ENCODE results near the gene TMEM232.
A peak's percentile ranks its signal among the peaks of the same experiment; 100 is the strongest.
"Not testable (repeated sequence)": the region's sequence is repeated elsewhere in the genome, so short reads cannot be mapped to it uniquely, and the experiment has no call there.

TMEM232 gene

DNA sequence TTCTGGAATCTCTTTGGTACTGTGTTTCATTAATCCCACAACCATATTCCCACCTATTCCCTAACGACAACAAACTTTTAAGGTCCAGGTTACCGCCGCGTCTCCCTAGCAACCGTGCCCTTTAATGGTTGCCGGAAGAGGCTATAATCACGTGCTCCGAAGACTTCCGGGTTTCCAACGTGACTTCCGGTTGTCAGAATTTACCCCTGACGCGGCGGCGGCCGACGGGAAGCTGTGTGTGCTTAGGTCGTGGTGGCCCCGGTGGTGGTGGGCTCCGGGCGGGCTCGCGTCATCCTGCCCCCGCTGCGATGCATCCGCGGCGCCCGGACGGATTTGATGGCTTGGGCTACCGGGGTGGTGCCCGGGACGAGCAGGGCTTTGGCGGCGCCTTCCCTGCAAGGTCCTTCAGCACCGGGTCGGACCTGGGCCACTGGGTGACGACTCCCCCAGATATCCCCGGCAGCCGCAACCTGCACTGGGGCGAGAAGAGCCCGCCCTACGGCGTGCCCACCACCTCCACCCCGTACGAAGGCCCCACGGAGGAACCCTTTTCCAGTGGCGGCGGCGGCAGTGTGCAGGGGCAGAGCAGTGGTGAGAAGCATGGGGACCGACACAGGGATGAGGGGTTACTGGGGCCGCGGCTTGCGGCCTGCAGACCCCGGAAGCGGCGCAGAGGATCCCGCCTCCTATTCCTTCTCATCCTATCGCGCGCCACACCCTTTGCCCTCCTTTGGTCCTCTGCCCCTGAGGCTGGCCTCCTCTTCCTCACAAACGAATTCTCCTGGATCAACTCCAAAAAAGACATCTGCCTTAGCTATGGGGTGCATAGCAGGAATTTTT is 12.6 kb upstream of the TMEM232 start, which contains the start of gene SLC25A46:
Gene SLC25A46 (plus strand): TSS at position 196 of the 840 bp plus-strand sequence. CDS start 113 bp downstream, at position 309.
- TF ChIP-seq, protein P1, sequence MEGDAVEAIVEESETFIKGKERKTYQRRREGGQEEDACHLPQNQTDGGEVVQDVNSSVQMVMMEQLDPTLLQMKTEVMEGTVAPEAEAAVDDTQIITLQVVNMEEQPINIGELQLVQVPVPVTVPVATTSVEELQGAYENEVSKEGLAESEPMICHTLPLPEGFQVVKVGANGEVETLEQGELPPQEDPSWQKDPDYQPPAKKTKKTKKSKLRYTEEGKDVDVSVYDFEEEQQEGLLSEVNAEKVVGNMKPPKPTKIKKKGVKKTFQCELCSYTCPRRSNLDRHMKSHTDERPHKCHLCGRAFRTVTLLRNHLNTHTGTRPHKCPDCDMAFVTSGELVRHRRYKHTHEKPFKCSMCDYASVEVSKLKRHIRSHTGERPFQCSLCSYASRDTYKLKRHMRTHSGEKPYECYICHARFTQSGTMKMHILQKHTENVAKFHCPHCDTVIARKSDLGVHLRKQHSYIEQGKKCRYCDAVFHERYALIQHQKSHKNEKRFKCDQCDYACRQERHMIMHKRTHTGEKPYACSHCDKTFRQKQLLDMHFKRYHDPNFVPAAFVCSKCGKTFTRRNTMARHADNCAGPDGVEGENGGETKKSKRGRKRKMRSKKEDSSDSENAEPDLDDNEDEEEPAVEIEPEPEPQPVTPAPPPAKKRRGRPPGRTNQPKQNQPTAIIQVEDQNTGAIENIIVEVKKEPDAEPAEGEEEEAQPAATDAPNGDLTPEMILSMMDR (IDR thresholded peaks at IDR 0.05), result no peak
- Histone ChIP-seq H3K4me3 (ENCODE audit: low read depth in 1 of 2, low read length in 1 of 2) (peak within 1 kb of the TSS; percentile 77 to 89), H3K27me3 (peaks cover 42% of the 10 kb centered on the region), H3K9me3 (no peaks in the 10 kb centered on the region), H3K4me1 (ENCODE audit: control insufficient read depth in 1 of 2, insufficient read depth in 1 of 2, low read depth in 1 of 2, low read length in 1 of 2) (peaks cover 12 to 15% of the 10 kb centered on the region in 2 experiments), H3K27ac (peak within 1 kb of the TSS; percentile 75), H3K36me3 (no peaks in the 10 kb centered on the region)

DNA sequence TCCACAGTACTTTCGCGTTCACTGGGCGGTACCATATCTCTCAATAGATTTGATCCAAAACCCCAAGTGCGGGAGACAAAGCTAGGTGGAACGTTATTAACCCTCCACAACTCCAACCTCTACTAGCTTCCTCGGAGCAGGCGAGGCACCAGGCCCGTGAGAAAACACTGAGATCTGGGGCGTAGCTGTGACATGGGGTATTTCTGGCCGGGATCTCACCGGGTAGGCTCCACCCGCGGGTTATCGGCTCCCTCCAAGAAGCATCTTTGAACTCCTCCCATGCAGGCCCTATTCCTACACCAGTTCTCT is 12.0 kb upstream of the TMEM232 start:
- Histone ChIP-seq H3K27ac (peak overlapping the region; percentile 75), H3K4me3 (ENCODE audit: low read depth in 1 of 2, low read length in 1 of 2) (peak overlapping the region; percentile 77 to 89), H3K36me3 (no peaks in the 10 kb centered on the region), H3K27me3 (peaks cover 48% of the 10 kb centered on the region), H3K9me3 (no peaks in the 10 kb centered on the region), H3K4me1 (ENCODE audit: control insufficient read depth in 1 of 2, insufficient read depth in 1 of 2, low read depth in 1 of 2, low read length in 1 of 2) (peaks cover 12 to 14% of the 10 kb centered on the region in 2 experiments)
- TF ChIP-seq, protein P1 (IDR thresholded peaks at IDR 0.05), result no peak

DNA sequence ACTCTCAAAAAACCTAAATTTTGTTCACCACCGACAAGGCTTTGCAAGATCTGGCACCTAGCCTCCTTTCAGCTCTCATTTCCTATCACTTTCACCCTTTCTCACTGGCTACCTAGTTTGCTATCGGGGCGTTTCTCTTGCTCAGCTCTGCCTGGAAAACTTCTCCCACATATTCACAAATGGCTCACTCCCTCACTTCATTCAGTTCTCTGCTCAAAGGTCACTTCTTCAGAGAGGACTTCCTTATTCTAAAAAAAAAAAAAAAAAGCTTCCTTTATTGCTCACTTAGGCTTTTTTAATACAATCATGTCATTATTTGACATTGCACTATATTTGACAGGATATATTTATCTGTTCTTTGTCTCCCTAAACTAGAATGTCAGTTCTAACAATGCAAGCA is 10.3 kb upstream of the TMEM232 start:
- Histone ChIP-seq H3K4me3 (ENCODE audit: low read depth in 1 of 2, low read length in 1 of 2) (no peak overlapping the region), H3K27ac (no peak overlapping the region), H3K4me1 (ENCODE audit: control insufficient read depth in 1 of 2, insufficient read depth in 1 of 2, low read depth in 1 of 2, low read length in 1 of 2) (peaks cover 12 to 14% of the 10 kb centered on the region in 2 experiments), H3K9me3 (no peaks in the 10 kb centered on the region), H3K27me3 (peaks cover 49% of the 10 kb centered on the region), H3K36me3 (no peaks in the 10 kb centered on the region)
- TF ChIP-seq, protein P1 (IDR thresholded peaks at IDR 0.05), result no peak

DNA sequence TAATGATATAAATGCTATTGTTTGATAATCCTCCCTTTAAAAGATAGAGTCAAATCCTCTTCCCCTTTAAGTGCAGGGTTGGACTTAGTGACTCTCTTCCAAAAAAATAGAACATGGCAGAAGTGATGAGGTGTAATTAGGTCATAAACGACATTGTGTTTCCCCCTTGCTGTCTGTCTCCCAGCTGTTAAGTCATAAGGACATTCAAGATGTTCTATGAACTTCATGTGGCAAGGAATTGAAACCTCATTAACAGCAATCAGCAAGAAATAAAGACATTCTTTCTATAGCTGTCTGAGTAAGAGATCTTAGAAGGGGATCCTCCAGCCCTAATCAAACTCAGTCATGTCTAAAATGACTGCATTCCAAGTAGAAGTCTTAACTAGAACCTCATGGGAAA is 9.1 kb upstream of the TMEM232 start:
- H3K9me3 ChIP-seq, result no peaks in the 10 kb centered on the region
- peaks cover 12 to 14% of the 10 kb centered on the region in 2 experiments for H3K4me1 ChIP-seq (ENCODE audit: control insufficient read depth in 1 of 2, insufficient read depth in 1 of 2, low read depth in 1 of 2, low read length in 1 of 2)
- H3K36me3 ChIP-seq, result no peaks in the 10 kb centered on the region
- H3K4me3 ChIP-seq (ENCODE audit: low read depth in 1 of 2, low read length in 1 of 2), result no peak overlapping the region
- TF ChIP-seq, protein P1 (IDR thresholded peaks at IDR 0.05), result no peak
- no peak overlapping the region for H3K27ac ChIP-seq
- peaks cover 49% of the 10 kb centered on the region for H3K27me3 ChIP-seq

DNA sequence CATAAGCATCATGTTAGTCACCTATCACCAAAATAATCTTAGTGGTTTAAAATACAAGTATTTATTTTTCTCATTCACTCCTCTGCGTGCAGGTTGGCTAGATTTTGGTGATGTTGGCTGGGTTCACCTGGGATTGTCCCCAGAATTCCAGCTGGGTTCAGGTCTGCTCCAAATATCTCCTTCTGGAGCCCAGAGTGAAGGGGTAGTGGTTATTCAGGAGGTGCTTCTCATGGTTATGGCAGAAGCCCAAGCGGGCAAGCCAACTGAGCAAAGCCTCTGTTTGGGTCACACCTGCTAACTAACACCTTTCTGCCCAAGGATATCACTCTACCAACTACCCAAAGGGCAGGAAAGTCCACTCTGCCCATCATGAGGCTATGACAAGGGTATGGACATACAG is 7.6 kb upstream of the TMEM232 start:
- Histone ChIP-seq H3K9me3 (no peaks in the 10 kb centered on the region), H3K4me3 (ENCODE audit: low read depth in 1 of 2, low read length in 1 of 2) (no peak overlapping the region), H3K27ac (no peak overlapping the region), H3K4me1 (ENCODE audit: control insufficient read depth in 1 of 2, insufficient read depth in 1 of 2, low read depth in 1 of 2, low read length in 1 of 2) (peaks cover 7% of the 10 kb centered on the region in 2 experiments), H3K36me3 (no peaks in the 10 kb centered on the region), H3K27me3 (peaks cover 49% of the 10 kb centered on the region)
- TF ChIP-seq, protein P1 (IDR thresholded peaks at IDR 0.05), result no peak

DNA sequence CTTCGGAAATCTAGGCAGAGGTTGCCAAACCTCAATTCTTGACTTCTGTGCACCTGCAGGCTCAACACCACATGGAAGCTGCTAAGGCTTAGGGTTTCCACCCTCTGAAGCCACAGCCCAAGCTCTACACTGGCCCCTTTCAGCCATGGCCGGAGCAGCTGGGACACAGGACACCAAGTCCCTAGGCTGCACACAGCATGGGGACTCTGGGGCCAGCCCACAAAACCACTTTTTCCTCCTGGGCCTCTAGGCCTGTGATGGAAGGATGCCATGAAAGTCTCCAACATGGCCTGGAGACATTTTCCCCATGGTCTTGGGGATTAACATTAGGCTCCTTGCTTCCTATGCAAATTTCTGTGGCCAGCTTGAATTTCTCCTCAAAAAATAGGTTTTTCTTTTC is 5.0 kb upstream of the TMEM232 start:
- H3K4me3 ChIP-seq (ENCODE audit: low read depth in 1 of 2, low read length in 1 of 2); H3K4me1 ChIP-seq (ENCODE audit: control insufficient read depth in 1 of 2, insufficient read depth in 1 of 2, low read depth in 1 of 2, low read length in 1 of 2); H3K27ac ChIP-seq; H3K36me3 ChIP-seq; H3K9me3 ChIP-seq: not testable (repeated sequence)
- peaks cover 31% of the 10 kb centered on the region for H3K27me3 ChIP-seq
